MM.1S (cell line): ENCODE results near the gene FAM114A2.

Experiments
- EZH2 ChIP-seq: fragments of 300-600 bp; sonication (generic); optimal IDR thresholded peaks from 2 replicates; pipeline ENCODE3; 2017; ENCODE audit warnings: low read depth, mild to moderate bottlenecking, antibody characterized with exemption, low read length, mixed read lengths
- TF ChIP-seq, protein P1 (sequence below): fragments of 300-600 bp; sonication (generic); IDR thresholded peaks from 2 replicates; pipeline ENCODE4 v1.5.1; 2016; ENCODE audit warnings: antibody characterized with exemption, low read length, mixed read lengths

DNA sequence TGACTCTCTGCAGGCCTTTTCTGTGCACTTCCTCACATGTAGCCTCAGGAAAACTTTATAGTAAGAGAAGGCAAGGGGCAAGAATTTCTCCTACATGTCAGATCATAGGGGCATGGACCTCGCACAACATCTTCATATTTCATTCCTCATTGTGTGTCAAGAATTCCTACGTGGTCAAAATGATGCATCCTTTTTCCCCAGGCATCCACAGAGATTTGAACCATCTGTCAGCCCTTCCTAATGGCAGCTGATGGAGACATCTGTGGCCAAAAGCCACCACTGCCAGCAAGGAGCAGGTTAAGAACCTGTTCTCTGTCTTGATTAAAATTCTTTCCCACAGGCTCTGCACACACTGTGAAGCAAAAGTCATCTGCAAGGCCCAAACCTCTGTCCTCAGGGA lies 42.5 kb upstream of the FAM114A2 start:
- TF ChIP-seq, protein P1, sequence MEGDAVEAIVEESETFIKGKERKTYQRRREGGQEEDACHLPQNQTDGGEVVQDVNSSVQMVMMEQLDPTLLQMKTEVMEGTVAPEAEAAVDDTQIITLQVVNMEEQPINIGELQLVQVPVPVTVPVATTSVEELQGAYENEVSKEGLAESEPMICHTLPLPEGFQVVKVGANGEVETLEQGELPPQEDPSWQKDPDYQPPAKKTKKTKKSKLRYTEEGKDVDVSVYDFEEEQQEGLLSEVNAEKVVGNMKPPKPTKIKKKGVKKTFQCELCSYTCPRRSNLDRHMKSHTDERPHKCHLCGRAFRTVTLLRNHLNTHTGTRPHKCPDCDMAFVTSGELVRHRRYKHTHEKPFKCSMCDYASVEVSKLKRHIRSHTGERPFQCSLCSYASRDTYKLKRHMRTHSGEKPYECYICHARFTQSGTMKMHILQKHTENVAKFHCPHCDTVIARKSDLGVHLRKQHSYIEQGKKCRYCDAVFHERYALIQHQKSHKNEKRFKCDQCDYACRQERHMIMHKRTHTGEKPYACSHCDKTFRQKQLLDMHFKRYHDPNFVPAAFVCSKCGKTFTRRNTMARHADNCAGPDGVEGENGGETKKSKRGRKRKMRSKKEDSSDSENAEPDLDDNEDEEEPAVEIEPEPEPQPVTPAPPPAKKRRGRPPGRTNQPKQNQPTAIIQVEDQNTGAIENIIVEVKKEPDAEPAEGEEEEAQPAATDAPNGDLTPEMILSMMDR, result no peak
- TF ChIP-seq EZH2, result no peak
